GM18526 (cell line): ENCODE measurements around the gene SNRNP70.

Experiments used
- POLR2A ChIP-seq: IDR thresholded peaks from 3 replicates; pipeline ENCODE4 v1.6.1; 2011; ENCODE audit not compliant: insufficient read length; ENCODE audit errors: extremely low read depth

SNRNP70 gene

GRCh38 chr19:49128545-49129237 is 43.4 kb downstream of the SNRNP70 start:
- no peak for TF ChIP-seq POLR2A

GRCh38 chr19:49129238-49129583 is 44.0 kb downstream of the SNRNP70 start:
- TF ChIP-seq POLR2A = no peak

- TF ChIP-seq POLR2A = no peak
These were observed 45.1 kb downstream of the SNRNP70 start for GRCh38 chr19:49130325-49130724.

- TF ChIP-seq POLR2A = no peak
These were observed 47.8 kb downstream of the SNRNP70 start for GRCh38 chr19:49132974-49133609.

- no peak for TF ChIP-seq POLR2A
These were observed 48.6 kb downstream of the SNRNP70 start for GRCh38 chr19:49133621-49134454.

- no peak for TF ChIP-seq POLR2A
These were observed 50.4 kb downstream of the SNRNP70 start for GRCh38 chr19:49135686-49136085.

- no peak for TF ChIP-seq POLR2A
These were observed 51.5 kb downstream of the SNRNP70 start for GRCh38 chr19:49136771-49137171.

DNA sequence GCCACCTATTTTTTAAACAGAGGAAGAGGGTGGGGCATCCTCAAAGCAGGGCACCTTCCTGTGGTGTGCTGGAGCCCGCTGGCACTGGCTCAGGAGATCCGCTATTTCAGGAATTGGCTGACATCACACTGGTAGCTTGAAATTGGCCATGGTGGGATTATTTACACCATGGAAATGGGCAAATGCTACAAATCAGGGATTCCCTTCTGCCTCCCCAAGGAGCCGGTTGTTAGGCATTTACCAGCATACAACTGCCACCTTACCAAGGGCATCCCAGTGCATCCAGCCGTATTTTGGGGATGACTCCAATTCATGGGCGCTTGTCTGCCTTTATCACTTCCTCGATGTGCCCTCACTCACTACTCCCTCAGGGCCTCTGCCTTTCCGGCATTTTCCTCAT is 55.7 kb downstream of the SNRNP70 start:
- no peak for TF ChIP-seq POLR2A

DNA sequence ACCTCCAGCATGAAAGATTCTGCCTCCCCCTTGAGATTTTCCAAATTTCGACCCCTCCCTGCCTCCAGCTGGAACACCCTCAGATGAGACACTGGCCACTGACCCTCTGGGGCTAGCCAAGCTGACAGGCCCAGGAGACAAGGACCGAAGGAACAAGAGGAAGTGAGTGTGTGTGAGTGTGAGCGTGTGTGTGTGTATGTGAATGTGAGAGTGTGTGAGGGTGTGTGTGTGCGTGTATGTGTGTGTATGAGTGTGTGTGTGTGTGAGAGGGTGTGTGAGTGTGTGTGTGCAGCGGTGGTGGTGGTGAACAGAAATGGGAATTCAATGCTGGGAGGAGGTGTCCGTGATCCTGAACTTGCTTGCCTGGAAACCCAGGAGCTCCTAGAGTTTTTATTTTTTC is 56.1 kb downstream of the SNRNP70 start:
- TF ChIP-seq POLR2A = no peak

- TF ChIP-seq POLR2A = no peak
These were observed 57.6 kb downstream of the SNRNP70 start for GRCh38 chr19:49142866-49143335.

DNA sequence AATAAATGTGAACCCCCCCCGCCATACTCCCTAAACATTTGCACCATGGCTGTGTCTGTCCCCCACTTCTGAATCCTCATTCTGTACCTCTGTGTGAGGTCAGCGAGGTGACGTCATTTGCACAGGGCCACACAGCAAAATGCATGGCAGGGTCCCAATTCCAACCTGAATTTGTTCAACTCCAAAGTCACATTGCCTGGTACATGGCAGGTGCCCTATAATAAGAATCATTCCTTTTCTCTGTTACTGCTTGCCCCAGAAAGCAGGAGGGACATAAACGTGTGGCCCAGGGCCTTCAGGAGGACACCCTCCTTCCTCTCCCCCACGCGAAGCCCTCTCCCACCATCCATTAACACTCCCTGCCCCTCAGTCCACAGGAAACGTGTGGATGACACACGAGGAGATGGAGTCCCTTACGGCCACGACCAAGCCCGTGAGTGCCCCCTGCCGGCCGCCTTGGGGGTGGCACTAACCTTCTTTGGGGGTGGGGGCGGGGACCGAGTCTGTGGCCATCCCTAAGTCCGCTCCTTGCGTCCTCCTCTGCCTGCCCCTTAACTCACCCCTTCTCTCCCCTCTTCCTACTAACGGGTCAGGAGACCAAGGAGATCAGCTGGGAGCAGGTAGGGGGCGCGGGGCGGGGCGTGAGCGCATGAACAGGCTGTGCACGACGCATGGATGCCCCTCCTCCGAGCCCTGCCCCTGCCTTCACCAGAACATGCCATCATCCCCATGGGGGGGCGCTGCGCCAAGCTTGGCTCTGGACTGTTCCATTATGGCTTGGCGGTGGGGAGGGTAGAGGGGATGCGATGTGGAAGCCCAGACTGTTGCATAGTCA is 60.5 kb downstream of the SNRNP70 start:
- no peak for TF ChIP-seq POLR2A

GRCh38 chr19:49148044-49148682 is 62.9 kb downstream of the SNRNP70 start:
- TF ChIP-seq POLR2A = no peak

- no peak for TF ChIP-seq POLR2A
These were observed 63.8 kb downstream of the SNRNP70 start for GRCh38 chr19:49148784-49149651.

- TF ChIP-seq POLR2A = no peak
These were observed 64.4 kb downstream of the SNRNP70 start for GRCh38 chr19:49149652-49150105.
